SK-N-SH treated with all-trans-retinoic acid at 6 μM for 48 hours (cell line): Measurements from ENCODE around the gene BRICD5.

ENCODE experiments used
- ATAC-seq: fragments of 200-7000 bp; cut with Tn5 transposase; 3 replicates; pipeline ENCODE4 v1.9.1; 2020; ENCODE audit warnings: mild to moderate bottlenecking, moderate library complexity
- ARNTL ChIP-seq: fragments of 450-650 bp; formaldehyde crosslinking; IDR thresholded peaks from 2 replicates; pipeline ENCODE4 v1.5.0; 2020; ENCODE audit warnings: low read depth, mild to moderate bottlenecking, moderate library complexity, borderline replicate concordance
- BACH2 ChIP-seq: fragments of 250-450 bp; sonication (Bioruptor Pico); IDR thresholded peaks from 2 replicates; pipeline ENCODE4 v1.9.0; 2021; ENCODE audit warnings: mild to moderate bottlenecking, borderline replicate concordance
- CSDC2 ChIP-seq: fragments of 250-450 bp; sonication (Bioruptor Pico); IDR thresholded peaks from 2 replicates; pipeline ENCODE4 v1.5.0; 2020; ENCODE audit warnings: mild to moderate bottlenecking, moderate library complexity
- ESRRG ChIP-seq: fragments of 250-450 bp; sonication (Bioruptor Pico); IDR thresholded peaks from 2 replicates; pipeline ENCODE4 v1.6.1; 2021; ENCODE audit warnings: mild to moderate bottlenecking
- GLIS3 ChIP-seq: fragments of 250-450 bp; sonication (Bioruptor Pico); IDR thresholded peaks from 2 replicates; pipeline ENCODE4 v1.5.0; 2020; ENCODE audit warnings: mild to moderate bottlenecking, moderate library complexity
- ISL1 ChIP-seq: fragments of 250-450 bp; sonication (Bioruptor Pico); IDR thresholded peaks from 2 replicates; pipeline ENCODE4 v2.1.2; 2022; ENCODE audit warnings: mild to moderate bottlenecking, moderate library complexity
- OSR1 ChIP-seq: fragments of 250-450 bp; sonication (Bioruptor Pico); IDR thresholded peaks from 2 replicates; pipeline ENCODE4 v1.8.0; 2022; ENCODE audit warnings: moderate library complexity, mild to moderate bottlenecking, inconsistent platforms
- PATZ1 ChIP-seq: fragments of 250-450 bp; sonication (Bioruptor Pico); IDR thresholded peaks from 2 replicates; pipeline ENCODE4 v1.8.0; 2020; ENCODE audit warnings: mild to moderate bottlenecking, moderate library complexity, borderline replicate concordance
- POU6F1 ChIP-seq: fragments of 250-450 bp; sonication (Bioruptor Pico); IDR thresholded peaks from 2 replicates; pipeline ENCODE4 v1.8.0; 2021; ENCODE audit warnings: low read depth, mild to moderate bottlenecking, moderate library complexity, borderline replicate concordance
- PPARA ChIP-seq: fragments of 250-450 bp; sonication (Bioruptor Pico); IDR thresholded peaks from 2 replicates; pipeline ENCODE4 v1.5.0; 2020; ENCODE audit warnings: mild to moderate bottlenecking, borderline replicate concordance
- RARB ChIP-seq: fragments of 250-450 bp; sonication (Bioruptor Pico); IDR thresholded peaks from 2 replicates; pipeline ENCODE4 v1.8.0; 2021; ENCODE audit warnings: mild to moderate bottlenecking, moderate library complexity
- SNAI2 ChIP-seq: fragments of 250-450 bp; sonication (Bioruptor Pico); IDR thresholded peaks from 2 replicates; pipeline ENCODE4 v1.5.0; 2020; ENCODE audit warnings: mild to moderate bottlenecking, moderate library complexity
- TCF4 ChIP-seq: fragments of 250-450 bp; sonication (Bioruptor Pico); IDR thresholded peaks from 2 replicates; pipeline ENCODE4 v1.8.0; 2021; ENCODE audit warnings: mild to moderate bottlenecking, moderate library complexity, borderline replicate concordance
- TOX ChIP-seq: fragments of 250-450 bp; sonication (Bioruptor Pico); IDR thresholded peaks from 2 replicates; pipeline ENCODE4 v1.8.0; 2021; ENCODE audit warnings: mild to moderate bottlenecking, moderate library complexity, borderline replicate concordance
- ZC3H10 ChIP-seq: fragments of 250-450 bp; sonication (Bioruptor Pico); IDR thresholded peaks from 2 replicates; pipeline ENCODE4 v1.5.1; 2021; ENCODE audit warnings: mild to moderate bottlenecking, moderate library complexity
- ZFP3 ChIP-seq: fragments of 250-450 bp; sonication (Bioruptor Pico); IDR thresholded peaks from 2 replicates; pipeline ENCODE4 v1.5.0; 2020; ENCODE audit warnings: mild to moderate bottlenecking, moderate library complexity
- ZFP30 ChIP-seq: fragments of 450-650 bp; formaldehyde crosslinking; IDR thresholded peaks from 2 replicates; pipeline ENCODE4 v1.5.0; 2022; ENCODE audit warnings: mild to moderate bottlenecking, moderate library complexity
- ZNF565 ChIP-seq: fragments of 450-650 bp; formaldehyde crosslinking; conservative IDR thresholded peaks from 2 replicates; pipeline ENCODE4 v1.5.0; 2020; ENCODE audit warnings: low read depth, mild to moderate bottlenecking, moderate library complexity
- ZNF70 ChIP-seq: fragments of 450-650 bp; formaldehyde crosslinking; IDR thresholded peaks from 2 replicates; pipeline ENCODE4 v1.5.0; 2020; ENCODE audit warnings: mild to moderate bottlenecking, moderate library complexity
- ZNF8 ChIP-seq: fragments of 450-650 bp; formaldehyde crosslinking; IDR thresholded peaks from 2 replicates; pipeline ENCODE4 v1.5.0; 2020; ENCODE audit warnings: mild to moderate bottlenecking, moderate library complexity
- TF ChIP-seq, protein P1 (sequence below): fragments of 250-450 bp; sonication (Bioruptor Pico); IDR thresholded peaks from 2 replicates; pipeline ENCODE4 v1.5.1; 2020; ENCODE audit warnings: low read depth, mild to moderate bottlenecking, moderate library complexity
- TF ChIP-seq, protein P2 (sequence below): fragments of 250-450 bp; sonication (Bioruptor Pico); IDR thresholded peaks from 2 replicates; pipeline ENCODE4 v1.5.1; 2021; ENCODE audit warnings: mild to moderate bottlenecking, moderate library complexity
- TF ChIP-seq, protein P3 (sequence below): fragments of 250-450 bp; sonication (Bioruptor Pico); IDR thresholded peaks from 2 replicates; pipeline ENCODE4 v1.5.0; 2020; ENCODE audit warnings: mild to moderate bottlenecking, moderate library complexity

BRICD5 gene

GRCh38 chr16:2172688-2173335 lies 37.9 kb downstream of the BRICD5 start:
- TF ChIP-seq ZNF565 (CRISPR knock-in tag) (no peak), CSDC2 (CRISPR knock-in tag) (no peak), TOX (CRISPR knock-in tag) (no peak), ZFP3 (CRISPR knock-in tag) (no peak), TCF4 (no peak), ZNF70 (CRISPR knock-in tag) (no peak), BACH2 (CRISPR knock-in tag) (no peak), ESRRG (CRISPR knock-in tag) (no peak), GLIS3 (CRISPR knock-in tag) (no peak), ZC3H10 (no peak), PPARA (CRISPR knock-in tag) (no peak), POU6F1 (CRISPR knock-in tag) (no peak), OSR1 (CRISPR knock-in tag) (no peak), RARB (CRISPR knock-in tag) (no peak), ISL1 (CRISPR knock-in tag) (no peak)
- TF ChIP-seq, protein P1, sequence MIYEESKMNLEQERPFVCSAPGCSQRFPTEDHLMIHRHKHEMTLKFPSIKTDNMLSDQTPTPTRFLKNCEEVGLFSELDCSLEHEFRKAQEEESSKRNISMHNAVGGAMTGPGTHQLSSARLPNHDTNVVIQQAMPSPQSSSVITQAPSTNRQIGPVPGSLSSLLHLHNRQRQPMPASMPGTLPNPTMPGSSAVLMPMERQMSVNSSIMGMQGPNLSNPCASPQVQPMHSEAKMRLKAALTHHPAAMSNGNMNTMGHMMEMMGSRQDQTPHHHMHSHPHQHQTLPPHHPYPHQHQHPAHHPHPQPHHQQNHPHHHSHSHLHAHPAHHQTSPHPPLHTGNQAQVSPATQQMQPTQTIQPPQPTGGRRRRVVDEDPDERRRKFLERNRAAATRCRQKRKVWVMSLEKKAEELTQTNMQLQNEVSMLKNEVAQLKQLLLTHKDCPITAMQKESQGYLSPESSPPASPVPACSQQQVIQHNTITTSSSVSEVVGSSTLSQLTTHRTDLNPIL (CRISPR knock-in tag) = no peak
- TF ChIP-seq, protein P2, sequence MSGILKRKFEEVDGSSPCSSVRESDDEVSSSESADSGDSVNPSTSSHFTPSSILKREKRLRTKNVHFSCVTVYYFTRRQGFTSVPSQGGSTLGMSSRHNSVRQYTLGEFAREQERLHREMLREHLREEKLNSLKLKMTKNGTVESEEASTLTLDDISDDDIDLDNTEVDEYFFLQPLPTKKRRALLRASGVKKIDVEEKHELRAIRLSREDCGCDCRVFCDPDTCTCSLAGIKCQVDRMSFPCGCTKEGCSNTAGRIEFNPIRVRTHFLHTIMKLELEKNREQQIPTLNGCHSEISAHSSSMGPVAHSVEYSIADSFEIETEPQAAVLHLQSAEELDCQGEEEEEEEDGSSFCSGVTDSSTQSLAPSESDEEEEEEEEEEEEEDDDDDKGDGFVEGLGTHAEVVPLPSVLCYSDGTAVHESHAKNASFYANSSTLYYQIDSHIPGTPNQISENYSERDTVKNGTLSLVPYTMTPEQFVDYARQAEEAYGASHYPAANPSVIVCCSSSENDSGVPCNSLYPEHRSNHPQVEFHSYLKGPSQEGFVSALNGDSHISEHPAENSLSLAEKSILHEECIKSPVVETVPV = no peak
- TF ChIP-seq, protein P3, sequence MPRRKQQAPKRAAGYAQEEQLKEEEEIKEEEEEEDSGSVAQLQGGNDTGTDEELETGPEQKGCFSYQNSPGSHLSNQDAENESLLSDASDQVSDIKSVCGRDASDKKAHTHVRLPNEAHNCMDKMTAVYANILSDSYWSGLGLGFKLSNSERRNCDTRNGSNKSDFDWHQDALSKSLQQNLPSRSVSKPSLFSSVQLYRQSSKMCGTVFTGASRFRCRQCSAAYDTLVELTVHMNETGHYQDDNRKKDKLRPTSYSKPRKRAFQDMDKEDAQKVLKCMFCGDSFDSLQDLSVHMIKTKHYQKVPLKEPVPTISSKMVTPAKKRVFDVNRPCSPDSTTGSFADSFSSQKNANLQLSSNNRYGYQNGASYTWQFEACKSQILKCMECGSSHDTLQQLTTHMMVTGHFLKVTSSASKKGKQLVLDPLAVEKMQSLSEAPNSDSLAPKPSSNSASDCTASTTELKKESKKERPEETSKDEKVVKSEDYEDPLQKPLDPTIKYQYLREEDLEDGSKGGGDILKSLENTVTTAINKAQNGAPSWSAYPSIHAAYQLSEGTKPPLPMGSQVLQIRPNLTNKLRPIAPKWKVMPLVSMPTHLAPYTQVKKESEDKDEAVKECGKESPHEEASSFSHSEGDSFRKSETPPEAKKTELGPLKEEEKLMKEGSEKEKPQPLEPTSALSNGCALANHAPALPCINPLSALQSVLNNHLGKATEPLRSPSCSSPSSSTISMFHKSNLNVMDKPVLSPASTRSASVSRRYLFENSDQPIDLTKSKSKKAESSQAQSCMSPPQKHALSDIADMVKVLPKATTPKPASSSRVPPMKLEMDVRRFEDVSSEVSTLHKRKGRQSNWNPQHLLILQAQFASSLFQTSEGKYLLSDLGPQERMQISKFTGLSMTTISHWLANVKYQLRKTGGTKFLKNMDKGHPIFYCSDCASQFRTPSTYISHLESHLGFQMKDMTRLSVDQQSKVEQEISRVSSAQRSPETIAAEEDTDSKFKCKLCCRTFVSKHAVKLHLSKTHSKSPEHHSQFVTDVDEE (CRISPR knock-in tag) = no peak
- TF ChIP-seq, all 23 proteins: peak for 0

DNA sequence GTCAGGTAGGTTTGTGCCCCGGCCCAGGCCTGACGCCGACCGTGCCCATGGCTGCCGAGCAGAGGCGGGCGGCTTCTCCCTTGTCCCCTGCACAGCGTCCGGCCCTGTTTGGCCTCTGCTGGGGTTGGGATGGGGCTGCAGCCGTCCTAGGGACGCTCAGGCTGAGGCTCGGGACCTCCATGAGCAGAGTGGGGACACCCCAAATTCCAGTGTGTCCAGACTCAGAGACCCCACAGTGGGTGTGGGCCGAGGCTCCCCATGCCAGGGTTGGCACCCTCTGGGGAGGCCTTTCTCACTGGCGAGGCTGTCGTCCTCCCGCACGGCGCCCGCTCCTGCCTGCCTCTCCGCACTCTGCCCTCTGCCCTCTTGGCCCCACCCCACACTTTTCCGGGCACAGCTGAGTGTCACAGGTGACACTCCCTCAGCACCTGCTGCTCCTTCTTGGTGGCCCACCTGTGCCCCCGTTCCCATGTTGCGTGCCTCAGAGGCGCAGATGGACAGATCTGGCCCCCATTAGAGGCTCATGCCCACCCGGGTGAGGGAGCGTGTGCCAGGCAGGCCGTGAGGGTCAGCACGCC lies 39.0 kb downstream of the BRICD5 start:
- no peak for ATAC-seq
- TF ChIP-seq BACH2 (CRISPR knock-in tag) = no peak
- TF ChIP-seq RARB (CRISPR knock-in tag) = no peak
- TF ChIP-seq PATZ1 (CRISPR knock-in tag) = no peak
- no peak for TF ChIP-seq ZFP30 (CRISPR knock-in tag)
- no peak for TF ChIP-seq ZNF8
- TF ChIP-seq, protein P2 = no peak
- no peak for TF ChIP-seq ARNTL
- TF ChIP-seq SNAI2 = no peak
- no peak for TF ChIP-seq GLIS3 (CRISPR knock-in tag)
- TF ChIP-seq ISL1 (CRISPR knock-in tag) = no peak
- TF ChIP-seq, protein P3 (CRISPR knock-in tag) = no peak
- TF ChIP-seq CSDC2 (CRISPR knock-in tag) = no peak
- TF ChIP-seq ZNF565 (CRISPR knock-in tag) = no peak
- no peak for TF ChIP-seq ZC3H10
- TF ChIP-seq ZNF70 (CRISPR knock-in tag) = no peak
- no peak for TF ChIP-seq OSR1 (CRISPR knock-in tag)
- TF ChIP-seq PPARA (CRISPR knock-in tag) = no peak
- no peak for TF ChIP-seq ESRRG (CRISPR knock-in tag)

More at GRCh38 chr16:2172688-2173335, 37.9 kb downstream of the BRICD5 start:
- no peak for ATAC-seq
